PFSK-1 (cell line): ENCODE data around the gene CYTH3.

Experiments used
- FOXP2 ChIP-seq: optimal IDR thresholded peaks from 2 replicates; pipeline ENCODE3; 2011; ENCODE audit warnings: borderline replicate concordance, control low read depth, inconsistent platforms; ENCODE audit not compliant: insufficient read depth; ENCODE audit errors: extremely low read length, extremely low read depth
- POLR2AphosphoS5 ChIP-seq: IDR thresholded peaks from 2 replicates; pipeline ENCODE4 v1.6.1; 2012; ENCODE audit warnings: low read depth, mild to moderate bottlenecking, control low read depth, low read length, moderate library complexity
- SIN3A ChIP-seq: IDR thresholded peaks from 2 replicates; pipeline ENCODE4 v1.6.1; 2012; ENCODE audit warnings: mild to moderate bottlenecking, low read length, moderate library complexity, borderline replicate concordance; ENCODE audit not compliant: insufficient read depth
- TAF1 ChIP-seq: IDR thresholded peaks from 2 replicates; pipeline ENCODE4 v1.6.1; 2012; ENCODE audit warnings: low read length, control low read depth, borderline replicate concordance; ENCODE audit not compliant: insufficient read depth
- TF ChIP-seq, protein P1 (sequence below), 2 experiments: IDR thresholded peaks; 2 replicates each; pipeline versions ENCODE4 v1.6.1 to v1.8.0; 2011 to 2012; ENCODE audit warnings: low read depth in 2 of 2, low read length in 2 of 2, control low read depth in 1 of 2, inconsistent platforms in 1 of 2, mild to moderate bottlenecking in 1 of 2, moderate library complexity in 1 of 2; ENCODE audit not compliant: insufficient read depth in 1 of 2

The CYTH3 gene

GRCh38 chr7:6260291-6261187 is 11.9 kb downstream of the CYTH3 start:
- TF ChIP-seq TAF1 (no peak), FOXP2 (no peak), SIN3A (no peak), POLR2AphosphoS5 (no peak)
- TF ChIP-seq, protein P1, sequence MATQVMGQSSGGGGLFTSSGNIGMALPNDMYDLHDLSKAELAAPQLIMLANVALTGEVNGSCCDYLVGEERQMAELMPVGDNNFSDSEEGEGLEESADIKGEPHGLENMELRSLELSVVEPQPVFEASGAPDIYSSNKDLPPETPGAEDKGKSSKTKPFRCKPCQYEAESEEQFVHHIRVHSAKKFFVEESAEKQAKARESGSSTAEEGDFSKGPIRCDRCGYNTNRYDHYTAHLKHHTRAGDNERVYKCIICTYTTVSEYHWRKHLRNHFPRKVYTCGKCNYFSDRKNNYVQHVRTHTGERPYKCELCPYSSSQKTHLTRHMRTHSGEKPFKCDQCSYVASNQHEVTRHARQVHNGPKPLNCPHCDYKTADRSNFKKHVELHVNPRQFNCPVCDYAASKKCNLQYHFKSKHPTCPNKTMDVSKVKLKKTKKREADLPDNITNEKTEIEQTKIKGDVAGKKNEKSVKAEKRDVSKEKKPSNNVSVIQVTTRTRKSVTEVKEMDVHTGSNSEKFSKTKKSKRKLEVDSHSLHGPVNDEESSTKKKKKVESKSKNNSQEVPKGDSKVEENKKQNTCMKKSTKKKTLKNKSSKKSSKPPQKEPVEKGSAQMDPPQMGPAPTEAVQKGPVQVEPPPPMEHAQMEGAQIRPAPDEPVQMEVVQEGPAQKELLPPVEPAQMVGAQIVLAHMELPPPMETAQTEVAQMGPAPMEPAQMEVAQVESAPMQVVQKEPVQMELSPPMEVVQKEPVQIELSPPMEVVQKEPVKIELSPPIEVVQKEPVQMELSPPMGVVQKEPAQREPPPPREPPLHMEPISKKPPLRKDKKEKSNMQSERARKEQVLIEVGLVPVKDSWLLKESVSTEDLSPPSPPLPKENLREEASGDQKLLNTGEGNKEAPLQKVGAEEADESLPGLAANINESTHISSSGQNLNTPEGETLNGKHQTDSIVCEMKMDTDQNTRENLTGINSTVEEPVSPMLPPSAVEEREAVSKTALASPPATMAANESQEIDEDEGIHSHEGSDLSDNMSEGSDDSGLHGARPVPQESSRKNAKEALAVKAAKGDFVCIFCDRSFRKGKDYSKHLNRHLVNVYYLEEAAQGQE (IDR thresholded peaks at IDR 0.05; ENCODE audit: insufficient read depth in 1 of 2, low read depth in 2 of 2, low read length in 2 of 2): no peak

GRCh38 chr7:6259257-6259656 is 13.2 kb downstream of the CYTH3 start:
- no peak for TF ChIP-seq SIN3A

DNA sequence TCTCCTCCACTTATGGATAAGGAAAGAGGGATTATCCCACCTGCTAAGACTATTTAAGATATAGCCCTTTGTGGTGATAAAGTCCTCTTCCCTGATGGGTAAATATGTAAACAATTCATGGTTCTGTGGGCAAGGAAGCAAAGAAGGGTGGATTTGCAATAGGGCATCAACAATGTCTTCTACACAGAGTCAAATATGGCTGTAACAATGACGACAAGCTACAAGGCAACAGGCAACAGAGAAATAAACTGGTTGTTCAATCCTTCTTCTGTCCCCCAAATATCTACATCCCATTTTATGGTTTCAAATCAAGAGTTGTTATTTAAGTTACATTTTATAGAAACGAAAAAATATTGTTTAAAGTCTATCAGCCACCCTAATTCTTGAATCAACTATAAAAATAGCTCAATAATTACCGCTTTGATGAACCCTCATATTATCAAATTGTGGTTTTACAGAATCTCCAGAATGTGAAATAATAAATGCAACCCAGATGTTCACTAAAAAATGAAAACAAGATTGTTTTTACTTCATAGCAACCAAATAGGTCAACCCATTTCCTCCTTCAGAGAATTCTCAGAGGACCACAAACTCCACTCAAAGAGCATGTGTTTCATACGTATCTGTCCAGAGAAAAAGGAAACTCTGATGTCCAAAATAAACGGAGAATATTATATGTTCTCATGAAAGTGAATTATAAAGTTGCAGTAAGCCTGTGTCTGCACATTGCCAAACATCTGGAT is 13.8 kb downstream of the CYTH3 start:
- TF ChIP-seq SIN3A (no peak), POLR2AphosphoS5 (no peak), FOXP2 (no peak), TAF1 (no peak)
- TF ChIP-seq, protein P1 (IDR thresholded peaks at IDR 0.05; ENCODE audit: insufficient read depth in 1 of 2, low read depth in 2 of 2, low read length in 2 of 2): no peak

GRCh38 chr7:6257675-6258074 is 14.7 kb downstream of the CYTH3 start:
- TF ChIP-seq TAF1 (no peak), POLR2AphosphoS5 (no peak), FOXP2 (no peak)

DNA sequence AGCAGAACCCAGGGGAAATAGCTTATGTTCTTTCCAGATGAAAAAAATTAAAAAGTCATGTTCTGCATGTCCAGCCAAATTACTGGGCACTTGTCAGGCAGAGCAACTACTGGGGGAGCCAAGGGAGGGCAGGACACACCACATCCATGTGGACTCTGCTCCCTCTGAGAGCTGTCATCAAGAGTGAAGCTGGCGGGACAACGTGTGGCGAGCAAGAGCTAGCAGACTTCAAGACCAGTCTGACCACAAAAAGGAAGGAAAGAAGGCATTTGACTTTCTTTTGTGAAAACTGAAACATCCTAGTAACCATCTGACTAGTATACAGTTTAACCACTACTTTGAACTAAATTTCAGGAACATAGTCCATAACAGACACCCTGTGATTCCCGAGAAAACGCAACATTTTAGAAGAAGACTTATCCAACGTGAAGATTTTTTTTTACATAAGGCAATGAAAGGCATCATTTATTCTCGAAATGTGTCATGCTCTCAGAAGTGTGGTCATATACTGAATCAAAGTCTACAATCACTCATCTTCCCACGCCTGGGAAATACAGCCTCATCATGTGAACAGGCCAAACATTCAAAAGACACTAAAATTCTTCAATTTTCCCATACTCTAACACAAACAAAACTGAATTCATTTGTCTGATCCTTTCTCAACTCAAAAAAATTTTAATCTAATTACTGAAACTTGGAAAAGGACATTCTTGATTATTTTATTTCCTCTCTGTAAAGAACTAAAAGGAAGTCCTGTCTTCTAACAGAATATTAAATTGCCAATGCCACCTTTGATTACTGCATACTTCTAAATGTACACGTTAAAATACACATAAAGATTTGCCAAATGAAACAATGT is 15.5 kb downstream of the CYTH3 start:
- TF ChIP-seq FOXP2: peak; percentile 41
- TF ChIP-seq, protein P1 (IDR thresholded peaks at IDR 0.05; ENCODE audit: insufficient read depth in 1 of 2, low read depth in 2 of 2, low read length in 2 of 2): no peak

DNA sequence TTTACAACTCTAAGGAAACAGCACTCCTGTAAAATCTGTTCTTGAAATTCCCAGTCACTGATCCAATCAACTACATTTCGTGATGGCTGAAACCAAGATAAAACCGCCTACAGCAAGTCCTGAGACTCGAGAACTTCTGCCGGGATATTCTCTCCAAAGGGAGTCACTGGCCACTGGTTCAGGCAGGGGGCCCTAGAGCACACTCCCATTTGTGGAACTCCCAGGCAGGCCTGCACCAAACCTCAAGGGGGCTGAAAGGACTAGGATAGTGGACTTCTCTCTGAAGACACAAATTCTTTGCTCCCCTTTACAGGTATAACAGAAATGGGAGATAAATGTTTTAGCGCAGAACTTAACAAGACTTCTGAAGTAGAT is 16.3 kb downstream of the CYTH3 start:
- TF ChIP-seq POLR2AphosphoS5 (no peak), SIN3A (no peak), TAF1 (no peak), FOXP2 (no peak)
- TF ChIP-seq, protein P1 (IDR thresholded peaks at IDR 0.05; ENCODE audit: insufficient read depth in 1 of 2, low read depth in 2 of 2, low read length in 2 of 2): no peak
